Measurements from ENCODE around the gene ATP6V1G2. TPM values are rescaled to one million over a fixed set of nuclear protein-coding genes. Genes with fewer than 3 reads are reported as not detected.

ATP6V1G2 gene
- total RNA-seq, 2 donors from 2014 or later: 1.0 TPM; not detected in 1

GRCh38 chr6:31545291-31545690 is 1.1 kb downstream of the ATP6V1G2 start:
- DNase-seq (no peak), ATAC-seq (no peak)
- H3K27me3 ChIP-seq: no peaks in the 10 kb centered on the region
- no peak overlapping the region for H3K4me3 ChIP-seq
- WGBS, 2 donors: 52 to 59% methylated on average over 6 to 7 of the region's 7 CpGs
- H3K9me3 ChIP-seq: no peaks in the 10 kb centered on the region
- H3K4me1 ChIP-seq: peaks cover 35% of the 10 kb centered on the region
- intact Hi-C loops (cut with DNase I): loop anchor here (5.0 kb wide), 1 partner anchor 52 kb away; no protein-coding TSS in a partner anchor
- no peak for TF ChIP-seq CTCF (IDR thresholded peaks at IDR 0.05)
- TF ChIP-seq POLR2A (IDR thresholded peaks at IDR 0.05): no peak
- H3K27ac ChIP-seq: no peak overlapping the region
- no peaks in the 10 kb centered on the region for H3K36me3 ChIP-seq (replicated peaks in 1 of 2; ENCODE audit: insufficient read depth in 1 of 2, low read depth in 2 of 2)

- DNase-seq (no peak), ATAC-seq (no peak)
- 59 to 61% methylated on average over 2 of the region's 2 CpGs for WGBS, 2 donors
- no peaks in the 10 kb centered on the region for H3K27me3 ChIP-seq
- no peak overlapping the region for H3K4me3 ChIP-seq
- intact Hi-C loops (cut with DNase I): loop anchor here (5.0 kb wide), 1 partner anchor 53 kb away; no protein-coding TSS in a partner anchor
- no peaks in the 10 kb centered on the region for H3K9me3 ChIP-seq
- TF ChIP-seq CTCF (IDR thresholded peaks at IDR 0.05): no peak
- no peak for TF ChIP-seq POLR2A (IDR thresholded peaks at IDR 0.05)
- H3K27ac ChIP-seq: no peak overlapping the region
- no peaks in the 10 kb centered on the region for H3K36me3 ChIP-seq (replicated peaks in 1 of 2; ENCODE audit: insufficient read depth in 1 of 2, low read depth in 2 of 2)
- peaks cover 41% of the 10 kb centered on the region for H3K4me1 ChIP-seq
Measured at GRCh38 chr6:31544676-31545075, 1.7 kb downstream of the ATP6V1G2 start.

GRCh38 chr6:31543639-31544038 is 2.8 kb downstream of the ATP6V1G2 start:
- ATAC-seq (no peak), DNase-seq (no peak)
- H3K27me3 ChIP-seq: no peaks in the 10 kb centered on the region
- 89 to 93% methylated on average over 6 of the region's 6 CpGs for WGBS, 2 donors
- intact Hi-C loops (cut with DNase I): no loop called here
- H3K27ac ChIP-seq: no peak overlapping the region
- peaks cover 45% of the 10 kb centered on the region for H3K4me1 ChIP-seq
- H3K36me3 ChIP-seq (replicated peaks in 1 of 2; ENCODE audit: insufficient read depth in 1 of 2, low read depth in 2 of 2): peaks cover 0 to under 1% of the 10 kb centered on the region in 2 donors
- no peak overlapping the region for H3K4me3 ChIP-seq
- H3K9me3 ChIP-seq: no peaks in the 10 kb centered on the region
- no peak for TF ChIP-seq CTCF (IDR thresholded peaks at IDR 0.05)
- no peak for TF ChIP-seq POLR2A (IDR thresholded peaks at IDR 0.05)

- TF ChIP-seq CTCF (IDR thresholded peaks at IDR 0.05): peak in 2 of 7 experiments; percentile 10 to 18
- TF ChIP-seq POLR2A (IDR thresholded peaks at IDR 0.05): peak; percentile 64 to 96 (median 94)
- peak; percentile 93 for ATAC-seq
- 0 to 1% methylated on average over 41 to 42 of the region's 43 CpGs for WGBS, 2 donors
- Histone ChIP-seq H3K27me3 (no peaks in the 10 kb centered on the region), H3K4me3 (peak within 1 kb of the TSS; percentile 78 to 88), H3K9me3 (no peaks in the 10 kb centered on the region), H3K27ac (peak within 1 kb of the TSS; percentile 93 to 98 (median 94)), H3K4me1 (peaks cover 39% of the 10 kb centered on the region), H3K36me3 (replicated peaks in 1 of 2; ENCODE audit: insufficient read depth in 1 of 2, low read depth in 2 of 2) (peaks cover 0 to 9% of the 10 kb centered on the region in 2 donors)
- intact Hi-C loops (cut with DNase I): no loop called here
- DNase-seq: peak; percentile 95 to 98 (median 96)
Measured at GRCh38 chr6:31541658-31542521, 4.5 kb downstream of the ATP6V1G2 start, which contains the start of gene DDX39B. Gene DDX39B (minus strand): TSS chr6:31542003. CDS start chr6:31540532, 1,471 bp downstream.

Measured in body of pancreas (tissue), 4 donors.